Measurements from ENCODE around the gene TLN1. TPM values are rescaled to one million over a fixed set of nuclear protein-coding genes. Genes with fewer than 3 reads are reported as not detected.

The TLN1 gene
- total RNA-seq, 2 donors from 2014 or later = 167 to 315 TPM

DNA sequence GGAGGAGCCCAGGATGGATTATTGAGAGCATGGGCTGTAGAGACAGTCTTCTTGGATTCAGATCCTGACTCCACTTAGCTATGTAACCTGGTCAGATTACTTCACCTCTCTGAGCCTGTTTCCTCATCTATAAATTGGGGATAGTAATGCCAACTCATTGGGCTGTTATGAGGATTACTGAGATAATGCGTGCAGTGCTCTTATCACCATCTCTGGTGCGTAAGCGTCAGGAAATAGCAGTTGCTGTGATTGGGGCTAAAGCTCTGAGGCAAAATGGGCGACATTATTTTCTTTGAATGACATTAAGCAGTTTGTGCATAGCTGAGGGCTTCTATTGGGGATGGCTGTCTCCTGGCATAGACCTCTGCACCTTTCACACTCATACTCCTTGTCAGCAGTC is 23.1 kb upstream of the TLN1 start:
- no peak overlapping the region for H3K27ac ChIP-seq
- WGBS = 93% methylated on average over 4 of the region's 4 CpGs
- intact Hi-C loops (cut with DNase I) = no loop called here
- H3K4me1 ChIP-seq (replicated peaks) = peaks cover 2% of the 10 kb centered on the region
- H3K9me3 ChIP-seq = no peaks in the 10 kb centered on the region
- no peaks in the 10 kb centered on the region for H3K27me3 ChIP-seq (replicated peaks; ENCODE audit: insufficient read depth)
- TF ChIP-seq POLR2AphosphoS5 (IDR thresholded peaks at IDR 0.05) = no peak
- TF ChIP-seq, protein P1, sequence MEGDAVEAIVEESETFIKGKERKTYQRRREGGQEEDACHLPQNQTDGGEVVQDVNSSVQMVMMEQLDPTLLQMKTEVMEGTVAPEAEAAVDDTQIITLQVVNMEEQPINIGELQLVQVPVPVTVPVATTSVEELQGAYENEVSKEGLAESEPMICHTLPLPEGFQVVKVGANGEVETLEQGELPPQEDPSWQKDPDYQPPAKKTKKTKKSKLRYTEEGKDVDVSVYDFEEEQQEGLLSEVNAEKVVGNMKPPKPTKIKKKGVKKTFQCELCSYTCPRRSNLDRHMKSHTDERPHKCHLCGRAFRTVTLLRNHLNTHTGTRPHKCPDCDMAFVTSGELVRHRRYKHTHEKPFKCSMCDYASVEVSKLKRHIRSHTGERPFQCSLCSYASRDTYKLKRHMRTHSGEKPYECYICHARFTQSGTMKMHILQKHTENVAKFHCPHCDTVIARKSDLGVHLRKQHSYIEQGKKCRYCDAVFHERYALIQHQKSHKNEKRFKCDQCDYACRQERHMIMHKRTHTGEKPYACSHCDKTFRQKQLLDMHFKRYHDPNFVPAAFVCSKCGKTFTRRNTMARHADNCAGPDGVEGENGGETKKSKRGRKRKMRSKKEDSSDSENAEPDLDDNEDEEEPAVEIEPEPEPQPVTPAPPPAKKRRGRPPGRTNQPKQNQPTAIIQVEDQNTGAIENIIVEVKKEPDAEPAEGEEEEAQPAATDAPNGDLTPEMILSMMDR (IDR thresholded peaks at IDR 0.05) = no peak
- TF ChIP-seq POLR2A (IDR thresholded peaks at IDR 0.05) = no peak
- H3K4me3 ChIP-seq = no peak overlapping the region
- DNase-seq (ENCODE audit: low spot score) = no peak
- H3K36me3 ChIP-seq = peaks cover 0 to 11% of the 10 kb centered on the region in 2 donors

DNA sequence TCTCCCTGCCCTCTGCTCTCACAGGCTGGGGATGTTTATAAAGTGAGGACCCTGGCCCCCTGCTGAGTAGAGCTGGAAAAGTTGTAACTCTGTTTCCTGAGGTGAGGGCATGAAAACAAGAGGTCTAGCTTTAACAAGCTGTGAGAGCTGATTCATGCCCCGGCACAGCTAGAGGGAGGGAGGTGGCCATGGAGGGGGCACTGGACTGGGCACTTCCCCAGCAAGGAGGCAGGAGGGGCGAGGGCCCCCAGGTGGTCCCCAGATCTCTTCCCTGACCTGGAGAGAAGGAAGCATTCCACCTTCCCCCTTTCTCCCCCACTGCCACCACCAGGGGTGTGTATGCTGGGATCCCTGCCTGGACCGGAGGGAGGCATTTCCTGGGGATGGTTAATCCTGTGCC is 22.3 kb upstream of the TLN1 start, which contains the start of gene MSMP:
TSS of gene MSMP (minus strand) at position 13 of the 400 bp plus-strand sequence. CDS start 147 bp downstream, outside the sequence.
- intact Hi-C loops (cut with DNase I) = no loop called here
- peaks cover 5% of the 10 kb centered on the region for H3K4me1 ChIP-seq (replicated peaks)
- TF ChIP-seq POLR2A (IDR thresholded peaks at IDR 0.05) (no peak), POLR2AphosphoS5 (IDR thresholded peaks at IDR 0.05) (no peak)
- TF ChIP-seq, protein P1 (IDR thresholded peaks at IDR 0.05) = no peak
- no peak within 1 kb of the TSS for H3K4me3 ChIP-seq
- no peaks in the 10 kb centered on the region for H3K27me3 ChIP-seq (replicated peaks; ENCODE audit: insufficient read depth)
- no peak within 1 kb of the TSS for H3K27ac ChIP-seq
- no peaks in the 10 kb centered on the region for H3K9me3 ChIP-seq
- peaks cover 0 to 11% of the 10 kb centered on the region in 2 donors for H3K36me3 ChIP-seq
- WGBS = 49% methylated on average over 3 of the region's 3 CpGs
- no peak for DNase-seq (ENCODE audit: low spot score)

DNA sequence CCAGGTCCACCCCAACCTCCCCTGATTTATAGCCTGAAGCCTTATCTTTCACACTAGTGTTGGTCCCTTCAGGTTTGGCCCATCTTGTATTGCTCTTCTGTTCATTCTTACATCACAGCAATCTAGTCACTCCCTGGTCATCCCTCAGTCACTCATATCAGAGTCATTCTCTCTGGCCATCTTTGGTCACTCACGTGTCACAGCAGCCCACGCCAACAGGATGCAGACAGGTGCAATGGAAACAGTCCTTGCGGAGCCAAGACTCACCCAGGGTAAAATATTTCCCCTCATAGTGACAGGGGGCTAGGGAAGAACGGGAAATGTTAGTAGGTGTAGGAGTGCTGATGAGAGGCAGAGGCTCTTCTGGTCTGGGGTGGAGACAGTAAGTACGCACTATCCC is 21.5 kb upstream of the TLN1 start:
- WGBS = 86% methylated on average over 5 of the region's 5 CpGs
- no peaks in the 10 kb centered on the region for H3K9me3 ChIP-seq
- H3K36me3 ChIP-seq = peaks cover 0 to 11% of the 10 kb centered on the region in 2 donors
- no peak overlapping the region for H3K4me3 ChIP-seq
- H3K4me1 ChIP-seq (replicated peaks) = peaks cover 5% of the 10 kb centered on the region
- TF ChIP-seq, protein P1 (IDR thresholded peaks at IDR 0.05) = no peak
- TF ChIP-seq POLR2A (IDR thresholded peaks at IDR 0.05) = no peak
- TF ChIP-seq POLR2AphosphoS5 (IDR thresholded peaks at IDR 0.05) = no peak
- no peak for DNase-seq (ENCODE audit: low spot score)
- intact Hi-C loops (cut with DNase I) = no loop called here
- H3K27ac ChIP-seq = no peak overlapping the region
- H3K27me3 ChIP-seq (replicated peaks; ENCODE audit: insufficient read depth) = no peaks in the 10 kb centered on the region

DNA sequence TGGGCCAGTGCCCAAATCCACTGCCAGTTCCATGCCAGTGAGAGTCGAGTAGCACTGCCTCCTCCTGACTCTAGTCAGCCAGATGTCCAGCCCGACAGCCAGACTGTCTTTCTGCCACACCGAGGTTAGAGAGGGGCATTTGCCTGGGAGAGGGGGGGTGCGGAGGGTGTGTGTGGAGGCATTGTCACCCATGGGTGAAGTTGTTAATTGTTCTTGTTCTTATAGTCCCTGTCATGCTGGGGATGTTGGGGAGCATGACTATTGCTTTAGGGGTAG is 18.2 kb upstream of the TLN1 start:
- TF ChIP-seq, protein P1 (IDR thresholded peaks at IDR 0.05) = no peak
- no peak for TF ChIP-seq POLR2AphosphoS5 (IDR thresholded peaks at IDR 0.05)
- DNase-seq (ENCODE audit: low spot score) = no peak
- intact Hi-C loops (cut with DNase I) = no loop called here
- Histone ChIP-seq H3K4me1 (replicated peaks) (peaks cover 21% of the 10 kb centered on the region), H3K36me3 (peaks cover 0 to 11% of the 10 kb centered on the region in 2 donors), H3K4me3 (peak overlapping the region in 1 of 2 donors; percentile 89), H3K27ac (peak overlapping the region in 1 of 2 donors; percentile 88), H3K9me3 (no peaks in the 10 kb centered on the region), H3K27me3 (replicated peaks; ENCODE audit: insufficient read depth) (no peaks in the 10 kb centered on the region)
- WGBS = 56% methylated on average over 4 of the region's 4 CpGs

DNA sequence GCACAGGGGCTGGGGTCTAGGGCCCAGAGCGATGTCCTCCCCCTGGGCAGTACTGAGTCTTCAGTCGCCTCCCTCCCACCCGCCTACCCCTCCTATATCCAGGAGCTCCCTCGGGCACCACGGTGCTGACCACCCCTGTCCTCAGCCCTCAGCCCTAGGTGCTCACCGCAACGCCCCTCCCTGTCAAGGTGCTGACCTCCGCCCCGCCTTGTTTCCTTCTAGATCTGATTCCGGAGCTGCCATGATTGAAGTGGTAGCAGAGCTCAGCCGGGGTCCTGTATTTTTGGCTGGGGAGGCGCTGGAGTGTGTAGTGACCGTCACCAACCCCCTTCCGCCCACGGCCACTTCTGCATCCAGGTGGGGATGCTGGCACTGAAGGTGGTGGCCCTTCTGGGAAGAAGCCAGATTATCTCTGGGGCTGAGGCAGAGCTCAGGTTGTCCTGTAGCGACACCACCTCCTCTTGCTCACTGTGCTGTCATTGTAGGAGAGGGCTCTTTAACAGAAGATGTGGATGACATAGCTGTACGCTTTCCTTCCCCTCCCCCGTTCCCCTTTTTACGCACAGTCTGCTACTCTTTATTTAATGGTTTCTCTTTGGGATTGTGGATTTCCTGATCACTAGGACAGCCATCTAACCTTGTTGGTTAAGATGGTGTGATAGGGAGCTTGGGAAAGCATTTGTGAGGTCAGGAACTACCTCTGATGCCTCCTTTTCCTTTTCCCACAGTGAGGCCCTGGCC is 17.7 kb upstream of the TLN1 start:
- TF ChIP-seq POLR2AphosphoS5 (IDR thresholded peaks at IDR 0.05) = no peak
- intact Hi-C loops (cut with DNase I) = no loop called here
- peak; percentile 20 for DNase-seq (ENCODE audit: low spot score)
- Histone ChIP-seq H3K9me3 (no peaks in the 10 kb centered on the region), H3K27ac (peak overlapping the region; percentile 80 to 88), H3K4me1 (replicated peaks) (peaks cover 21% of the 10 kb centered on the region), H3K36me3 (peaks cover 0 to 11% of the 10 kb centered on the region in 2 donors), H3K27me3 (replicated peaks; ENCODE audit: insufficient read depth) (no peaks in the 10 kb centered on the region), H3K4me3 (peak overlapping the region; percentile 72 to 89)
- 2% methylated on average over 19 of the region's 19 CpGs for WGBS

Measured in prostate gland (tissue), 2 donors.